Stimulated activated CD8-positive, alpha-beta memory T cell treated with anti-CD3 and anti-CD28 coated beads, Interleukin-7, amount 100 ng/mL, for 24 hours (primary cell): ENCODE measurements around the gene SPTLC2.

Experiments
- DNase-seq: peaks from one replicate; pipeline ENCODE4 v3.0.0-alpha.2; 2020; ENCODE audit warnings: low read depth

SPTLC2 gene

GRCh38 chr14:77623201-77623600 is 6.8 kb upstream of the SPTLC2 start:
- no peak for DNase-seq

- DNase-seq = no peak
Measured at GRCh38 chr14:77622366-77622961, 6.0 kb upstream of the SPTLC2 start.

- DNase-seq = no peak
Measured at GRCh38 chr14:77620222-77620870, 3.9 kb upstream of the SPTLC2 start.

GRCh38 chr14:77618381-77618970 is 2.0 kb upstream of the SPTLC2 start:
- no peak for DNase-seq

GRCh38 chr14:77616133-77616453 is 344 bp downstream of the SPTLC2 start:
- DNase-seq = no peak

- DNase-seq = no peak
Measured at GRCh38 chr14:77615361-77616132, 890 bp downstream of the SPTLC2 start.

GRCh38 chr14:77613201-77613600 is 3.2 kb downstream of the SPTLC2 start:
- no peak for DNase-seq

- no peak for DNase-seq
Measured at GRCh38 chr14:77612011-77612620, 4.3 kb downstream of the SPTLC2 start.

GRCh38 chr14:77610553-77610952 is 5.9 kb downstream of the SPTLC2 start:
- DNase-seq = no peak

GRCh38 chr14:77609922-77610321 is 6.5 kb downstream of the SPTLC2 start:
- DNase-seq = no peak

- DNase-seq = no peak
Measured at GRCh38 chr14:77607741-77608302, 8.6 kb downstream of the SPTLC2 start.

GRCh38 chr14:77605392-77605972 is 11.0 kb downstream of the SPTLC2 start:
- DNase-seq = no peak

- DNase-seq = no peak
Measured at GRCh38 chr14:77603654-77604255, 12.7 kb downstream of the SPTLC2 start.

- no peak for DNase-seq
Measured at GRCh38 chr14:77603031-77603430, 13.4 kb downstream of the SPTLC2 start.

- no peak for DNase-seq
Measured at GRCh38 chr14:77601846-77602619, 14.4 kb downstream of the SPTLC2 start.

GRCh38 chr14:77599889-77600288 is 16.5 kb downstream of the SPTLC2 start:
- no peak for DNase-seq

GRCh38 chr14:77598366-77599070 is 17.9 kb downstream of the SPTLC2 start:
- DNase-seq = no peak

GRCh38 chr14:77593501-77593961 is 22.9 kb downstream of the SPTLC2 start:
- DNase-seq = no peak

GRCh38 chr14:77590845-77591485 is 25.5 kb downstream of the SPTLC2 start:
- no peak for DNase-seq
